ENCODE data around the gene AQP2. TPM values are rescaled to one million over a fixed set of nuclear protein-coding genes. Genes with fewer than 3 reads are reported as not detected.

AQP2 gene
- total and polyA plus RNA-seq, 2 of the 13 experiments (the other 11 are each of a cell fraction or from before 2014, with no cell fraction given), result not detected

- Histone ChIP-seq H3K9ac (ENCODE audit: insufficient read depth, low read depth, low read length) (no peak within 1 kb of the TSS), H3K27me3 (ENCODE audit: control insufficient read depth in 1 of 2, insufficient read depth in 2 of 2, low read length in 2 of 2) (peaks cover 1 to 41% of the 10 kb centered on the region in 2 experiments), H2AFZ (ENCODE audit: low read length) (no peak within 1 kb of the TSS), H3K9me3 (ENCODE audit: low read length) (no peaks in the 10 kb centered on the region), H3K27ac (ENCODE audit: extremely low read length, insufficient read depth, low read length) (no peak within 1 kb of the TSS), H3K36me3 (replicated peaks in 1 of 2; ENCODE audit: control insufficient read depth in 1 of 2, insufficient read depth in 2 of 2, low read length in 2 of 2) (no peaks in the 10 kb centered on the region), H3K4me1 (ENCODE audit: insufficient read depth, low read length) (peaks cover 52% of the 10 kb centered on the region), H3K4me2 (ENCODE audit: low read depth, low read length) (peak within 1 kb of the TSS; percentile 75), H3K4me3 (replicated peaks in 1 of 3; ENCODE audit: insufficient read depth in 1 of 3, low read depth in 2 of 3, low read length in 3 of 3) (peak within 1 kb of the TSS in 2 of 3 experiments; percentile 25 to 63; a peak in 3 of 6 replicates), H3K79me2 (ENCODE audit: insufficient read depth, low read length) (no peaks in the 10 kb centered on the region), H4K20me1 (ENCODE audit: insufficient read depth, low read length) (no peaks in the 10 kb centered on the region)
- no TSS peak for BruUV-seq (replicated peaks)
- no peak for FAIRE-seq
- DNase-seq (ENCODE audit: low spot score), result no peak
- intact Hi-C loops (cut with micrococcal nuclease; ENCODE audit: unreplicated experiment), result no loop called here
- WGBS (ENCODE audit: low lambda C conversion rate), result 28% methylated on average over 4 of the region's 18 CpGs
- peak; percentile 12 for ATAC-seq
- ChIA-PET CTCF (ENCODE audit: low intra/inter-chr PET ratio, low total read pairs) (no interaction called here), POLR2A (no interaction called here)
- in situ Hi-C loops (cut with HindIII; ENCODE audit: extremely low pct_ligation_motif_present, low pct_unique_long_range_greater_than_20kb), result loop anchor here (5.0 kb wide), 1 partner anchor 84 kb away; the partner anchor contains the start of gene ASIC1
- TF ChIP-seq HMGXB3 (CRISPR knock-in tag; IDR thresholded peaks at IDR 0.05; ENCODE audit: borderline replicate concordance), result no peak
- no peak for TF ChIP-seq PLSCR1 (CRISPR knock-in tag; IDR thresholded peaks at IDR 0.05; ENCODE audit: borderline replicate concordance)
- no peak for TF ChIP-seq FOXK1 (CRISPR knock-in tag; IDR thresholded peaks at IDR 0.05; ENCODE audit: borderline replicate concordance, low read depth)
- TF ChIP-seq ZNF274 (CRISPR knock-in tag; IDR thresholded peaks at IDR 0.05), result no peak
- no peak for TF ChIP-seq ZBTB2 (CRISPR knock-in tag; IDR thresholded peaks at IDR 0.05; ENCODE audit: low read depth)
- no peak for TF ChIP-seq ZNF263 (CRISPR knock-in tag; IDR thresholded peaks at IDR 0.05)
- no peak for TF ChIP-seq ZNF839 (CRISPR knock-in tag; IDR thresholded peaks at IDR 0.05; ENCODE audit: borderline replicate concordance)
- TF ChIP-seq IRF1 (CRISPR knock-in tag; IDR thresholded peaks at IDR 0.05; ENCODE audit: low read depth), result no peak
- TF ChIP-seq CHCHD3 (CRISPR knock-in tag; IDR thresholded peaks at IDR 0.05), result 0 out of 2 replicates have a peak, but pooled peaks have one; percentile 25
- no peak for TF ChIP-seq ZNF724P (CRISPR knock-in tag; IDR thresholded peaks at IDR 0.05; ENCODE audit: borderline replicate concordance)
- no peak for TF ChIP-seq ZNF136 (CRISPR knock-in tag; IDR thresholded peaks at IDR 0.05; ENCODE audit: low read depth)
- 0 out of 2 replicates have a peak, but pooled peaks have one; percentile 29 for TF ChIP-seq UBTF (CRISPR knock-in tag; IDR thresholded peaks at IDR 0.05)
- no peak for TF ChIP-seq ZNF790 (CRISPR knock-in tag; IDR thresholded peaks at IDR 0.05; ENCODE audit: borderline replicate concordance)
Measured at GRCh38 chr12:49972641-49973360, 22.3 kb downstream of the AQP2 start, which contains the start of gene AQP6. TSS of gene AQP6 (plus strand) at chr12:49972947. CDS start at chr12:49973174, 227 bp downstream.

Measured in HepG2 (cell line).